Activated naive CD4-positive, alpha-beta T cell treated with anti-CD3 and anti-CD28 coated beads, Interleukin-2, amount 50 U/mL, for 16 hours (primary cell): ENCODE measurements around the gene ACADS.
"Not testable (repeated sequence)": the region's sequence is repeated elsewhere in the genome, so short reads cannot be mapped to it uniquely, and the experiment has no call there.

Source experiments
- DNase-seq: peaks from one replicate; pipeline ENCODE4 v3.0.0-alpha.2; 2020

ACADS gene

GRCh38 chr12:120703311-120703942 lies 22.2 kb upstream of the ACADS start:
- no peak for DNase-seq

GRCh38 chr12:120705618-120706017 lies 20.0 kb upstream of the ACADS start:
- no peak for DNase-seq

DNA sequence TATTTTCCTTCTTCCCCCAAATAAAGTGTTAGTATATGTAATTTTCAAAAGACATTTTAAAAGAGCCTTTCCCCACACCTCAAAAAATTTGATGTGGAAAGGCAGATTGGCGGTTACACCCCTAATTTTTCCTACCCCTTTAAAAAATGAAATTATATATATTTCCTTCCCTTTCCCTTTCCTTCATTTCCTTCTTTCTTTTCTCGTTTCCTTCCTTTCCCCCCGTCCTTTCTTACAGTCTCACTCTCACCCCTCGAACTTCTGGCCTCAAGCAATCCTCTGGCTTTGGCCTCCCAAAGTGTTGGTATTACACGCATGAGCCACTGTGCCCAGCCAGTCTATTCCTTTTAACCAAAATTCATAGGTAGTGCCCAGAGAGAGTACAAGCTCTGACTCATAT lies 19.6 kb upstream of the ACADS start:
- DNase-seq = no peak

DNA sequence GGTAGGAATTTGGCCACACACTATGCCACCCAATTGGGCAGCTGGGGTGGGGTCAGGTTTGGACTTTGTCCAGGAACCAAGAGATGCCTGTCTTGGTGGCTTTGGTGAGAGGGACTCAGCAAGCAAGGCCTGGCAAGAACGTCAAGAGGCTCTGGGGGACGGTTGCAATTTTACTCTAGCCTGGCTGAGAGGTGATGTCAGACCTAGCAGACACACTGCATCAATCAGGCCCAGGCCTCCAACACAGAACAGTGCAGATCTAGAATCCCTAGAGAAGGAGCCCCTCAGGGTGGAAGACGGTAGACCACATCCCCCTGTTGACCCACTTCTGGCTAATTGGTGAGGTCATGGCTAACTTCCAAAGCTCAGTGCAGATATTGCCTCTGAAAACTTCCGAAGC lies 17.0 kb upstream of the ACADS start:
- DNase-seq = no peak

DNA sequence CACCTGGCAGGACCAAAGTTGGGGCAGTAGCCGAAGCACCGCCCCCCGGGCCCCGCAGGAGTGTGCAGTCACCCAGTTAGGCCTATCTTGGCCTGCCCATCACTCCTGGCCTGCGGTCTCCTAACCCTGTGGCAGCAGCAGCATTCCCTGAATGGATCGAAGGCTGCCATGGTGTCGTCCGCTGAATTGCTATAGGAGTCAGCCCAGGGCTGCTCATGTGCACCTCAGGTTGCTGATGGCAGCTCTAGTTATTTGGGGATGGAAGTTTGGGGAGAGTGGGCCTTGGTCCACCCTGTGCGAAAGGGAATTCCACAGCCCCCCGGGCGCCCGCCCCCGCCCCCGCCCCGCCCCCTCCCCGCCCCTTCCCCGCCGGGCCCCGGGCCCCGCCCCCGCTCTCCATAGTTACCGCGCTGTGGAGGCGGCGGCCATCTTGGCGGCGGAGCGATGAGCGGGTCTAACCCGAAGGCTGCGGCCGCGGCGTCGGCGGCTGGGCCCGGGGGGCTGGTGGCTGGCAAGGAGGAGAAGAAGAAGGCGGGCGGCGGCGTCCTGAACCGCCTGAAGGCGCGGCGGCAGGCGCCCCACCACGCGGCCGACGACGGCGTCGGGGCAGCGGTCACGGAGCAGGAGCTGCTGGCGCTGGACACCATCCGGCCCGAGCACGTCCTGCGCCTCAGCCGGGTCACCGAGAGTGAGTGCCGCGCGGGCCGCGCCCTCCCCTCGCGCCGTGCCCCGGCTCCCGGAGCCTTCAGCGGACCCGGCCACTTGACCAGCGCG lies 15.4 kb upstream of the ACADS start, which contains the start of gene UNC119B:
TSS of gene UNC119B (plus strand) at position 428 of the 774 bp plus-strand sequence. CDS start at position 445, 17 bp downstream.
- DNase-seq = peak; percentile 82

DNA sequence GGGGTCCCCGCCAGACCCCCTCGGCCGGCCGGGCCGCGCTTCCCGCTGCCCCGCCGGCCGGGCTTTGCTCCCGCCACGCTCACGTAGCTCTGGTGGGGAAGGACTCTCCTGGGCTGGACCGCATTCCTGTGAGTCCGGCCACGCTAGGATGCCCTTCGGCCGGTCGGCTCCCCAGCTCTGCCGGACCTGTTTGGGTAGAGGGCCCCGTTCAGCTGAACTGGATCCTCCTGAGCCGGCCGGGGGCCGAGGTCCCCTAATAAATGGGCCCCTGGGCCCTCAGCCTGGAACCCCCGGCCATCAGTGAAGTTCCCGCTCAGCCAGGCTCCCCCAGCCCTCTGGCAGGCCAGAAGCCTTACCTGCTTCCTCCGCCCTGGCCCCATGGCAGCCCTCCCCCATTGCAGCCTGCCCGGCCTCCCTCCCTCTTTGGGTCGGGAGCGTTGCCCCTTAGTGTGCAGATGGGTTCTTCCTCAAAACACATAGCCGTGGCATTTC lies 14.8 kb upstream of the ACADS start:
- DNase-seq = peak; percentile 19

DNA sequence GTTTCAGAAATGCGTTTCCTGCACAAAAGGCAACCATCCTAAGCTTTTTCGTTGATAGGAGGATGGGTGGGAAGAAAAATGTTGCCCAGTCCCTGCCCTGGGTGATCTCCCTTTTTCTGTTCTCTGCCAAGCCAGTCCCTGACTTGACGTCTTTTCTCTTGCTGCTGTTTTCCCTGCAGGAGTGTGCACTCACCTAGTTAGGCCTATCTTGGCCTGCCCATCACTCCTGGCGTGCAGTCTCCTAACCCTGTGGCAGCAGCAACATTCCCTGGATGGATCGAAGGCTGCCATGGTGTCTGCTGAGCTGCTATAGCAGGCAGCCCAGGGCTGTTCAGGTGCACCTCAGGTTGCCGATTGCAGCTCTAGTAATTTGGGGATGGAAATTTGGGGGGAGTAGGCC lies 14.2 kb upstream of the ACADS start:
- no peak for DNase-seq

DNA sequence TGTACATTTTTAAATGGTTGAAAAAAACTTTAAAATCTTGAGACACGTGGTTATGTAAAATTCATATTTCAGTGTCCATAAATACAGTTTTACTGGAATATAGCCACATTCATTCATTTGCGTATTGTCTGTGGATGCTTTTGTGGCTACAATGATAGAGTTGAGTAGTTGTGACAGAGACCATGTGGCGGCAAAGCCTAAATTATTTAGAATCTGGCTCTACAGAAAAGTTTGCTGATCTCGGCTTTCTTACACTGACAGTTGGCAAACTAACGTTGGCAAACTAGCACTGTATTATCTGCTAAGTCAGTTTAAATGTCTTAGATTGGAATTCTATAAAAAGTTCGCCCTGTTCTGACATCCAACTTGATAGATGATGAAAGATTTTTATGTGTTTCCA lies 13.0 kb upstream of the ACADS start:
- no peak for DNase-seq

DNA sequence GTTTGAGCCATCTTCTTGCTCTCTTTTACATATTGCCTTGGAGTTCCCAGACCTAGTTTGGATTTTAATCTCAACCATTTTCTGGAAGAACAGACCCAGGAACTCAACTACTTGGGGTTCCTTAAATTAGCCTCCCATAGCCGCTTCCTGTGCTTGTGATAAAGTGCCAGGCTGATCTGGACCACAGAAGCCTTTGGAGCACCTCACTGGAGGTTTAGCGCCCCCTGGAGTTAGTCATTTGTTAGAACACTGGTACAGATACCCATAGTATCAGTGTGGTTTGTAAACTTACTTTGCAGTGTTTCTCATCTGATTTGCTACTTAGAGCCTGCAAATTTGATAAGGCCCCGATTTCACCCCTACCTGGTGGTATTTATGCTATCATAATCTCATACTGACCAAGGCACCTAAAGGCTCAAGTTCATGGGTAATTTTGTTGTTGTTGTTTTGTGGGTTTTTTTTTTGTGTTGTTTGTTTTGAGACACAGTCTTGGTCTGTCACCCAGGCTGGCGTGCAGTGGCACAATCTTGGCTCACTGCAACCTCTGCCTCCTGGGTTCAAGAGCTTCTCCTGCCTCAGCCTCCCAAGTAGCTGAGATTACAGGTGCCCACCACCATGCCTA lies 11.7 kb upstream of the ACADS start:
- DNase-seq = peak; percentile 61

GRCh38 chr12:120718055-120718454 lies 7.6 kb upstream of the ACADS start:
- DNase-seq = no peak

DNA sequence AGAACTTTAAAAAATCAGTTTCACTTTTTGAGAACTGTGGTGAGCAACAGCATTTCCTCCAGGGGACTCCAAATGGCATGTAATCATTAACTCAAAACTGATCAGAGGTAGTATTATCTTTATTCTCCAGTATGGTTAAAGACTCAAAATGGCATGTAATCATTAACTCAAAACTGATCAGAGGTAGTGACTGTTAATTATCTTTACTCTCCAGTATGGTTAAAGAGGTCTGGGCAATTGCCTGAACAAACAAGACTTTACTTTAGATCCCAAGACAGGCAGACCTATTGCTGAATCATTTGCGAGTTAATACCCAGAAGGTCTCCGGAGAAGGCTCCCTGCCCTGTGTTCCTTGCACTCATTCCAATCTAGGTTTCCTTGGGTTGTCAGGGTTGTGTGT lies 6.6 kb upstream of the ACADS start:
- DNase-seq = no peak

GRCh38 chr12:120719496-120720233 lies 6.0 kb upstream of the ACADS start:
- DNase-seq = no peak

- DNase-seq = no peak
Observed at GRCh38 chr12:120720234-120720986, 5.2 kb upstream of the ACADS start.

DNA sequence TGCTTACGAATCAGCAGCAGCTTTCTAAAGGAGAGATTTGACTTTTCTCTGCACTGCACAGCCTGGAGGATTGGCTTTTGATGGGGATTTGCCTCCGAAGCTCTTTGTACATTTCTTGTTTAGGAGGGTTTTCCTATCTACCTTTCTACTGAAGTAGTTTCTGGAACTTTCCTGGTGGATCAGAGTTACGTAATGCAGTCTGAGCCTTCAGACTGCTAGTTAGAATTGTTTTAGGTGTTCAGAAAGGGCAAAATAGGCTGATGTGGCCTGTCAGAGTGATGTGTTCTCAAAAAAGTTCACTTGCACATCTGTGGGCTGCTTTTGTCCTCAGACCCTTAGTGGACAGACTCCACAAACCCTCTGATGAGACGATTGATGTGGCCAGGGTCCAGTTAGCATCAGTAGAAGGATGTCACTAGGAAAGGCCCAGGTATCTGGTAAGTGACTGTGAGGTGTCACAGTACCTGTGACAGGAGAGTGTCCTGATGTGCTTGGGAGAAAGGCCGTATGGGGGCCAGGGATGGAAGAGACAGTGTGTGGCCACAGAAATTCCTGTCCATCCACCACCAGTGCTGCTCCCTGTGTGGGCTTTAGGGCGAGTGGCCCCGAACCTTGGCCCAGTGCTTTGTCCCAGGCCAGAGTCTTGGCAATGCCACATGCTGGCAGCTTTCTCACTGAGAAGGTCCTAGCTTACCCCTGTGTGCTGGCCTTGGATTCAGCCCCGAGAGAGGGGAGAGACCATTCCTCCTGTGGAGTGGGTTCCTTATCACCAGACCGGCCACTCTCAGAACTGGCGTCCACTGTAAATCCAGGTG lies 4.4 kb upstream of the ACADS start:
- DNase-seq = no peak

DNA sequence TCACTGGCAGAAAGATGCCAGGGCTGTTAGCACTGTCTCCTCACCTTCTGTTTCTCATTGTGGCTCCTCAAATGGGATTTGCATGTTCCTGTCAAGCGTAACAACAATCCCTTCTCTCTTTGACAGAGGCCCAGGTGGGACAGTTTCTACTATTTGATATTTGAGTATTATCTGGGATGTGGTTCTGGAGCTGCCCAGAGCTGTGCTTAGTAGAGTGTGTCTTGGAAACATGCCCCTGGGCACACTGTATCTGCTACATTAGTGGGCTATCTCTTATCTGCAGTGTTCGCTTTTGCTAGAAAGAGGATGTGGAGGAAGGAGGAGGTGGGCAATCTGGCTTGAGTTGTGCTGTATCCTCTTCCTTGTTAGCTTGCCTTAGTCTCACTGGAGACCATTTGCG lies 3.8 kb upstream of the ACADS start:
- DNase-seq = no peak

GRCh38 chr12:120722784-120723183 lies 2.8 kb upstream of the ACADS start:
- DNase-seq = no peak

DNA sequence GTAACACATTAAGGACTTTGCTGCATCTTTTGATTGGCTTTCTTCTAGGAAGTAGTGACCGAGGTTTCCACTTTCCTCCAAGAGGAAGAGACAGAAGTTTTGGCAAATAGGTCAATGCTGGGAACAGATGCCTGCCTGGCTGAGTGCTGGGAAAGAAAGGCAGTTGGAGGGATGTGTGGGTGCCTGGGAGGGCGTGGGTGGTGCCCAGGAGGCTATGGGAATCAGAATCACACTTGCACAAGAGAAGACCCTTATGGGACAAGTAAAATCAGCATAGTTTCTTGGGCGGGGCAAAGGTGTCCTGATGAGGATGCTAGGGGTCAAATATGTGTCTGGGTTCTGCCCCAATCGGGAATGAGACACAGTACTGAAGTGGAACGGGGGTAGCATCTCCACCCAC lies 906 bp upstream of the ACADS start:
- no peak for DNase-seq

GRCh38 chr12:120725151-120725658 lies 421 bp upstream of the ACADS start:
- DNase-seq = no peak

DNA sequence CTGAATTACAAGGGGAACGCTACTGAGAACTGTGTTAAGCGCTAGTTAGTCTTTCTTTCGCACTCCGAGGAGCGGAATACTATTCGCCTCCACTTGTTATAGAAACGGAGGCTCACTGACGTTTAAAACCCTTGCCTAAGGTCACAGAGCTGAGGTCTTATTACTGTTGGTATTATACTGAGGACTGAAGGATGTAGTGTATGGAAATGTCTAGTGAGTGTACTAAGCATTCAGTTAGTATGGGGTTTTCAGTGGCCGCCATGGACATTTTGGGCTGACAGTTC lies 826 bp downstream of the ACADS start:
- no peak for DNase-seq

DNA sequence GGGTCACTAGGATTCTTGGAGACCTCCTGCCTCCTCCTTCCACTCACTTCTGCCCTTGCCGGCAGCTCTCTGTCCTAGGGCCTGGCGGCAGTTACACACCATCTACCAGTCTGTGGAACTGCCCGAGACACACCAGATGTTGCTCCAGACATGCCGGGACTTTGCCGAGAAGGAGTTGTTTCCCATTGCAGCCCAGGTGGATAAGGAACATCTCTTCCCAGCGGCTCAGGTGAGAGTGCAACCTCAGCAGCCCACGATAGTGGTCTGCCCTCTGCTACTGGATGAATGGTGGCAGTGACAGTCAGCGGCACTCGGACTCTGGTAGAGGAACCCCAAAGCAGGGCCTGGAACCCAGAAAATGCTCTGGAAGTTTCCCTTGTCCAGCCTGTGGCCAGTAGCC lies 1.3 kb downstream of the ACADS start:
- DNase-seq = no peak

- not testable (repeated sequence) for DNase-seq
Observed at GRCh38 chr12:120732198-120732597, 6.6 kb downstream of the ACADS start.

GRCh38 chr12:120733574-120733973 lies 7.9 kb downstream of the ACADS start:
- no peak for DNase-seq
